GM18951 (cell line): ENCODE measurements around the gene CALCB.
"Not testable (repeated sequence)": the region's sequence is repeated elsewhere in the genome, so short reads cannot be mapped to it uniquely, and the experiment has no call there.

ENCODE experiments used
- POLR2A ChIP-seq: IDR thresholded peaks from 4 replicates; pipeline ENCODE4 v1.6.1; 2011; ENCODE audit warnings: mild to moderate bottlenecking; ENCODE audit not compliant: insufficient read length, insufficient read depth; ENCODE audit errors: extremely low read depth
- in situ Hi-C: fragments of 300-500 bp; cut with MboI; formaldehyde crosslinking; loops from one replicate; pipeline ENCODE4 v1.12.0; 2022; ENCODE audit warnings: low sequenced_read_pairs, mixed read lengths, inconsistent platforms; ENCODE audit not compliant: unreplicated experiment

Gene CALCB

DNA sequence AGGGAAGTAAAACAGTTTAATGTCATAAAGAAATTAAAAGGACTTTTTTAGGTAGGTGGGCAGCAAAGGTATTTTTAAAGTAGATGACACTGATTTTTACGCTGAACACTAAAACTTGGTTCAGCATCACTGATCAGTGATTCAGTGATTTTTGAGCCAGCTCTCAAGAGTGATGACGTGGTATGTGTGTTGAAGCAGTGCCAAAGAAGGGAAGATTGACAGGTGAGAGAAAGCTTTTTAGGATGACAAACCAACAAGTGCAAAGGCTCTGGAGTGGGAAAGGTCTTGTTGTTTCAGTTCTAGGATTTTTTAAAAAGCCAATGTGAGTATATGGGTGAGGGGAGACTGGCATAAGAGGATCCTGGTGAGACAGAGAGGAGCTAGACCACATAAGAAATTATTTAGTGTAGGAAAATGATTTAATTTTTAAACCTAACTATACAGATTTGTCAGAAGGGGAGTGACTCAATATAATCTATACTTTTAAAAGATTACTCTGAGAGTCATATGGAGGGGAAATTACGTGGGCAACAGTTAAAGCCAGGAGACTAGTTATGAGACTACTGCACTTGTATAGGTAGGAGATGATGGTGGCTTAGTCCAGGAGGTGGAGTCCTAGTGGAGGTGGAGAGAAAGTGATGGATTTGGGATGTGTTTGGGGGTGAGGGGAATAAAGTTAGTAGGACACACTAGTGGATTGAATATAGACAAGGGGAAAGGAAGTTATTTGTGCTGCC is 17.6 kb upstream of the CALCB start:
- no peak for TF ChIP-seq POLR2A
- in situ Hi-C loops, result no loop called here

- no peak for TF ChIP-seq POLR2A
- in situ Hi-C loops, result no loop called here
Measured at GRCh38 chr11:15057329-15057728, 16.1 kb upstream of the CALCB start.

- in situ Hi-C loops, result no loop called here
- TF ChIP-seq POLR2A, result no peak
Measured at GRCh38 chr11:15059132-15059915, 14.1 kb upstream of the CALCB start.

- no peak for TF ChIP-seq POLR2A
- in situ Hi-C loops, result no loop called here
Measured at GRCh38 chr11:15062599-15062998, 10.8 kb upstream of the CALCB start.

DNA sequence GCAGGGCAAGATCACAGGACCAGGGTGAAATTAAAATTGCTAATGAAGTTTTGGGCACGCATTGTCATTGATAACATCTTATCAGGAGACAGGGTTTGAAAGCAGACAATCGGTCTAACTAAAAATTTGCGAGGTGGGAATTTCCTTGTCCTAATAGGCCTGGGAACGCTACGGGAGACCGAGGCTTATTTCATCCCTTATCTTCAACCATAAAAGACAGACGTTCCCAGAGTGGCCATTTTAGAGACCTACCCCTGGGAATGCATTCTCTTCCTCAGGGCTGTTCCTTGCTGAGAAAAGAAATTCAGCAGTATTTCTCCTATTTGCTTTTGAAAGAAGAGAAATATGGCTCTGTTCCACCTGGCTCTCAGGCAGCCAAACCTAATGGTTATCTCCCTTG is 3.6 kb upstream of the CALCB start:
- in situ Hi-C loops, result not testable (repeated sequence)

GRCh38 chr11:15071556-15072255 is 1.7 kb upstream of the CALCB start:
- in situ Hi-C loops, result no loop called here
- TF ChIP-seq POLR2A, result no peak

- TF ChIP-seq POLR2A, result no peak
- in situ Hi-C loops, result no loop called here
Measured at GRCh38 chr11:15072551-15073143, 746 bp upstream of the CALCB start.

- TF ChIP-seq POLR2A, result no peak
- in situ Hi-C loops, result no loop called here
Measured at GRCh38 chr11:15074206-15075161, 1.1 kb downstream of the CALCB start.

DNA sequence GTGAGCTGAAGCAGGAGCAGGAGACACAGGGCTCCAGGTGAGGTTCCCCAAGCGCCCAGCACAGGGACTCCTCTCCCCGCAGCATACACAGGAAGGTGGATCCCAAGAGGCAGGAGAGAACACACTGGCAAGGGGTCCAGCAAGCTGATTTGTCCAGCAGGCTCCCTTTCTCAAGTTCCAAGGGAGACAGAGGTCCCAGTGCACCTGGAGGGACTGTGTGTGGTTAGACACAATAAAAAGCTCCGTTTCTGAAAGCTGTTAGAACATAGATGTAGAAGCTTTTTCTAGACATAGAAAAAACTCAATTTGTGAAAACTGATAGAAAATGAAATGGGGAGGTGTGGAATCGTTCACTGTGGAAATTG is 1.8 kb downstream of the CALCB start:
- no peak for TF ChIP-seq POLR2A
- in situ Hi-C loops, result no loop called here

DNA sequence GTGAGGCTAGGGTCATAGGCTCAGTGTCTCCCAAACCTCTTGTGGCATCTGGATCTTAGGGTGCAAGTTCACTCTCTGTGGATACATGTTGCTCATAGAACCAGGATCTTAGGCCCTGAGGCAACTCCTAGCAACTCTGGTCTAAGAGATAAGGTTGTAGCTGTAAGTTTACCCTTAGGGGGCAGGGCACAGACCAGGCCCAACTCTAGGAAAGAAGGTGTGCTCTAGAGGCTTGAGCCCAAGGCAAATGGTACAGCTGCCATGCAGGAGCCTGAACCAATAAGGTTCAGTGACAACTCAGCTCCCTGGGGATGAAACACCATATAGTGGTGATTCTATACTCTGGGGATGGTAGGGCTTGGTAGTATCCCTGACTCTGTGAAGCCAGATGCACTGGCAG is 17.8 kb downstream of the CALCB start:
- in situ Hi-C loops, result no loop called here
- no peak for TF ChIP-seq POLR2A

DNA sequence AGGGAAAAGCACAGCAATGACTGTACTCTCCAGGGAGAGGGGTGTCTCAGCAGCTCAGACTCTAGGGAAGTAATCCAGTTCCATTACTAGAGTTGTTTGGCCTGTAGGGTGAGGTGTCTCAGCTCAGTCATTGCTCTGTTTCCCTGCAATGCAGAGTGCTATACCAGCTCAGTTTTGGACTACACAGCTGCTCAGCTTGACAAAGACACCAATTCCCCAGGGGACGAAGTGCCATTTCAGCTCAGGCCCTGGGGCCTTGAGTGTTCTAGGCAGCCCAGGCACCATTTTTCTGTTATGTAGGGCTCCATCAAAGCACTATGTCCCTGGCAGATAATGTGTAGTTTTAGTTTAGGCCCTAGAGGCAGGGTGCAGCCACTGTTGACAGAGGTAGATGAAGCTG is 18.2 kb downstream of the CALCB start:
- in situ Hi-C loops, result no loop called here
- TF ChIP-seq POLR2A, result no peak

DNA sequence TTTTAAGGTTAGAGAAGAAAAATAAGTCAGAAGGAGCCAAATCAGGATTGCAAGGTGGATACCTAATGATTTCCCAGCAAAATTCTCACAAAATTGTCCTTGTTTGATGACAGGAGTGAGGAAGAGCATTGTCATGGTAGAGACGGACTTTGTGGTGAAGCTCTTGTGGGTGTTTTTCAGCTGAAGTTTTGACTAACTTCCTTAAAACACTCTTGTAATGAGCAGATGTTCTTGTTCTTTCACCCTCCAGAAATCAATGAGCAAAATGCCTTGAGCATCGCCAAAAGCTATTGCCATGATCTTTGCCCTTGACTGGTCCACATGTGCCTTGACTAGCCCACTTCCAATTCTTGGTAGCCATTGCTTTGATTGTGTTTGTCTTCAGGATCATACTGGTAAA is 20.0 kb downstream of the CALCB start:
- in situ Hi-C loops, result no loop called here
- no peak for TF ChIP-seq POLR2A
